NCI-H2107 treated with DMSO at 0.1 percent for 48 hours (cell line): Measurements from ENCODE around the gene PDE4A.
A peak's percentile ranks its signal among the peaks of the same experiment; 100 is the strongest.
"Not testable (repeated sequence)": the region's sequence is repeated elsewhere in the genome, so short reads cannot be mapped to it uniquely, and the experiment has no call there.

ENCODE experiments used
- DNase-seq: peaks from one replicate; lab custom pipeline; 2025; ENCODE audit not compliant: unreplicated experiment; lab: John Stamatoyannopoulos, UW

Gene PDE4A

DNA sequence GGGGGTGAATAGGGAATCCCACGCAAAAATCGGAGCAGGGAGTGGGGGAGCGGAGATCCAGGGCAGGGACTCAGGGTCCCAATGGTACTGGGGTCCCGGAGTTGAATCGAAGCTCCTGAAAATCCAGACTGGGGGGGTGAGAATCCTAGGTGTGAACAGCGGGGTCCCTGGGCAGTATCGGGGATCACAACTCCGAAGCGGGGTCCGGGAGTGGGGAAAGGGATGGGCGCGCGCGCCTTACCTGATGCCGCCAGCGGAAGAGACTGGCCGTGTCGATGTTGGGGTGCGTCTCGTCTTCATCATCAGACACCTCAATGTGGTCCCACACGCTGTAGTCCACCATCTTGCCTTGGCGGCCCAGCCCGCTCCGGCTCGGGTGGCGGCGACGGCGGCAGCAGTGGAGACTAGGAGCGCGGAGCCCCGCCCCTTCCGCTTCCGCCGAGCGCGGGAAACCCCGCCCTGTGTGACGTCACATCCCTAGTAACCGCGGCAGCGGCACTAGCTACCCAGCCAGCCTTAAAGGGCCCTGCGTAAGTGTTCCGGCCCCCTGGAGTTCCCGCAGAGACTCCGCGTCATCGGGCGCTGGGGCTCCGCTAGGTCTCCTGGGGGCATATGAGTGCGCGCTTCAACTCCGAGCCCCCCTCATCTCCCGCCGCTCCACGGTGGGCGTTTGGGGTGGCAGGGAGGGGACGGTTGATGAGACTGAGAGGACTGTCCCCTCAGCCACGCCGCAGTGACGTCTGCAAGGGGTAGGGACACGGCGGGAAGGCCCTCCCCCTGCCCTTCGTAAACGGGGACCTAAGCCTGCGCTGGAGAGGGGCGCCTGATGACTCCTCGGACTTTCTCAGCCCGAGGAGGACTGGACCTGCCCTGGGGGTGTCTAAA, 17.0 kb upstream of the PDE4A start, which contains the start of gene CDC37:
Gene CDC37, minus strand, starts transcription at position 406 of the 885 bp plus-strand sequence. Its CDS starts 63 bp downstream, at position 343.
- peak; percentile 75 for DNase-seq

DNA sequence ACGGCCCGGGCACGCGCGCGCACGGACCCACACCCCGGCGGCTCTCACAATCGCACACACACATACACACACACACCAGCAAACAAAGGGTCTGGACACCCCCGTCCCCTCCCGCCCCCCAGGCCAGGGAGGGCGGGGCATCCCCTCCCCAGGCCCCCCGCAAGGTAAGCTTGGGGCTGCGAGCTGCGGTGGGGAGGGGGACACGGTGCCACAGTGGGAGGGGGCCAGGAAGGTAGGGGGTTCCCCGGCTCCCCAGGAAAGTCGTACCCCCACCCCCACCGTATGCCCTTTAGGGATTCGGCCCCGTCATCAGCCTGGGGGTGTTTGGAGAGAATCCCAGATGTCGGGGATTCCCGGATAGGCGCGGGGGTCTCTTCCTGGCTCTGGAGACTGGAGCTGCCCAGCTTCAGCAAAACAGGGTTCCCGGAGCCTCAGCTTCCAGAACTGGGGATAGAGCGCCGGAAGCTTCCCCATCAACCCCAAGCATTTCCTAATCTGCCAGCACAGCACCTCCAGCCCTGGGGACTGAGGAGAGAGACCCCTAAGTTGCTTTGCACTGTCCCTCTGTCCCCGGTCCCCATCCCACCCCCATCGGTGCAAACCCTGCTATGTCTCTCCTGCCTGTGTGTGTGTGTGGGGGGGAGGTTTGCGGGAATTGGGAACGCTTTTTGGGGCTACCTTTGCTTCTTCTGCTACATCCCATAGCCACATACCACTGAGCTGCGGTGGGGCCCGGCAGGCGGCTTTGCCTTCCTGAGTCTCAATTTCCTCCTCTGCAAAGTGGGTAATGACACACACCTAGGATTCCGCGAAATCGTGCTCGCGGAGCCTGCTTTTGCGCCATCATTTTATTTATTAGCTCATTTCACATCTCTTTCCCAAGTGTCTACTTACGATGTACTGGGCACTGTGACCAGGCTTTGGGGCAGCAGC, 15.2 kb upstream of the PDE4A start:
- no peak for DNase-seq

DNA sequence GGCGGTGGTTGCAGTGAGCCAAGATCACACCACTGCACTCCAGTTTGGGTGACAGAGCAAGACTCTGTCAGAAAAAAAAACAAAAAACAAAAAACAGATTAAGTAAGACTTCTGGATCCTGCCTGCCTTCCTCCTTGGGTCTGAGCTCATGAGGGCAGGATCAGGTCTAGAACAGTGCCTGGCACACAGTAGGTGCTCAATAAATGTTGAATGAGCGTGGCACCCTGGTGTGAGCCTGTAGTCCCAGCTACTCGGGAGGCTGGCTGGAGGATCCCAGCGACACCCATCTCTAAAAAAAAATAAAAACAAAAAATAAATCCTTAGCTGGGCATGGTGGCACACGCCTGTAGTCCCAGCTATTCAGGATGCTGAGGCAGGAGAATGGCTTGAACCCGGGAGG, 14.1 kb upstream of the PDE4A start:
- no peak for DNase-seq

DNA sequence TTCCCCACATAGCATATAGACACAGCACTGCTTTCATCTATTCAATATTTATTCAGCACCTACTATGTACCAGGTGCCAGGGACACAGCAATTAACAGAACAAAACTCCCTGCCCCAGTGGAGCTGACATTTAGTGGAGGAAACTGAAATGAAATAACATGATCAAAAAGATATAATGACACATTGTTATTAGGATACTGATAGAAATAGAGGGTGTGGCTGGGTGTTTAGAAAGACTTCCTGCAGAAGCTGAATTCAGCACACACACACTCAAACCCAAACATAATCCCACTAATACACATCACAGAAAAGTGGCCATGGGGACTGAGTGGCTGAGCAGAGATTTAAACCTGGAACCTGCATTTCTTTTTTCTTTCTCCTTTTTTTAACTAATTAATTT, 13.2 kb upstream of the PDE4A start:
- no peak for DNase-seq

DNA sequence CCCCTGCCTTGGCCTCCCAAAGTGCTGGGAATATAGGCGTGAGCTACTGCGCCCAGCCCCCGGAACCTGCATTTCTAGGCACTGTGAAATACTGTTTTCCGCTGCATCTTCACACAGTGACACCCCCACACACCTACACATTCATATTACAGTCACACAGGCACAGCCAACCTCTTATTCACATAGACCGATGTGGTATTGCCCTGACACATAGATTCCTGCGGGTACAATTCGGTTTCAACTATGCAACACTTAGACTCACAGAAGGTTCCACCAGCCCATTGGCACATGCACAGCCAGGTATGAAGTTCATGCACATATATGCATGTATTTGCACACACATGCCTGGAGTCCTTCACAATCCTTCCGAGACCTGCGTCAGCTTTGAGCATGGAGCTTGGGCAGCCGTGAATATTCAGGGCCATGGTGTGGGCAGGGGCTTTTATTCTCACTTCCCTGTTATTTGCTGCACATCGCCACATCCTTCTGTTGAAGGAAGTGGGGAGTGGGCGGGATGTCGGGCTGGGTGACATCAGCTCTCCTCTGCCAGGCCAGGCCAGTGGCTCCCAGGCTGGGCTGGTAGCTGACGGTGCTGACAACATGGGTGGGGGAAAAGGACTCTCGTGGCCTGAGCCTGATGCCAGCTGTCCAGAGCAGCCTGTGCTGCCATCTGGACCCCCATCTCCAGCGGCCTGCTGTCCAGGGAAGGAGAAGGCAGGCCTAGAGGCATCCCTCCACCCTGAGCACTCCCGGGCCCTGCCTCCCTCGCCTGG, 11.6 kb upstream of the PDE4A start:
- no peak for DNase-seq

DNA sequence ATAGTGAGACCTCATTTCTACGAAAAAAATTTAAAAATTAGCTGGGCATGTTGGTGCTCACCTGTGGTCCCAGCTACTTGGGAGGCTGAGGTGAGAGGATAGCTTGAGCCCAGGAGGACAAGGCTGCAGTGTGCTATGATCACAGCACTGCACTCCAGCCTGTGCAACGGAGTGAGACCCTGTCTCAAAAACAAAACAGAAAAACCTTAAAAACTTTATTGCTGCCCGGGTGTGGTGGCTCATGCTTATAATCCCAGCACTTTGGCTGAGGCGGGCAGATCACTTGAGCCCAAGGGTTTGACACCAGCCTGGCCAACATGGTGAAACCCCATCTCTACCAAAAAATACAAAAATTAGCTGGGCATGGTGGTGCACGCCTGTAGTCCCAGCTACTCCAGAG, 9.1 kb upstream of the PDE4A start:
- DNase-seq, result not testable (repeated sequence)

DNA sequence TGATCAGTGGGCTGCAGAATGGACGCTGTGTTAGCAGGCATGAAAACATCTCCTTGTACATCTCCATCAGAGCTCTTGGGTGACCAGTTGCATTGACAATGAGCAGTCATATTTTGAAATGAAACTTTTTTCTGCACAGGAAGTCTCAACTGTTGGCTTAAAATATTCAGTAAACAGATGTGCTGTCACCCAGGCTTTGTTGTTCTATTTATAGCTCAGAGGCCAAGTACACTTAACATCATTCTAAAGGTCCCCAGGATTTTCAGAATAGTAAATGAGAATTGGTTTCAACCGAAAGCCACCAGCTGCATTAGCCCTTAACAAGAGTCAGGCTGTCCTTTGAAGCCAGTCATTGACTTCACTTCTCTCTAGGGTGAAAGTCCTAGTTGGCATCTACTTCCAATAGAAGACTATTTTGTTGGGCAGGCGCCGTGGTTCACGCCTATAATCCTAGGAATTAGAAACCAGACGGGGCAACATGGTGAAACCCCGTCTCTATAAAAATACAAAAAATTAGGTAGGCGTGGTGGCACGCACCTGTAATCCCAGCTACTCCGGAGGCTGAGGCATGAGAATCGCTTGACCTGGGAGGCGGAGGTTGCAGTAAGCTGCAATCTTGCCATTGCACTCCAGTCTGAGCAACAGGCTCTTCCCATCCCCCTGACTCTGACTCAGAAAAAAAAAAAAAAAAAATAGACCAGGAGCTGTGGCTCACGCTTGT, 7.9 kb upstream of the PDE4A start:
- DNase-seq, result no peak

DNA sequence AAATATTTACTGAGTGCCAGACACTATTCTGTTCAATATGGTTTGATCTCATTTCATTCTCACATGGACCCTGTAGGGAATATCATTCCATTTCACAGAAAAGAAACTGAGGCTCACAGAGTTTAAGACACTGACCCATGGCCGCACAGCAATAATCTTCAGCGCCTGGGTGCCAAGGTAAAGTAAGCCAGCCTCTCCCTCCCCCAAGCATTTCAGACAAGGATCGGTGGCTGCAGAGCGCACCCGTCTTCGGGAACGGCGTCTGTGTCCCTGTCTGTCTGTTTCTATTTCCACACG, 4.3 kb upstream of the PDE4A start:
- no peak for DNase-seq

DNA sequence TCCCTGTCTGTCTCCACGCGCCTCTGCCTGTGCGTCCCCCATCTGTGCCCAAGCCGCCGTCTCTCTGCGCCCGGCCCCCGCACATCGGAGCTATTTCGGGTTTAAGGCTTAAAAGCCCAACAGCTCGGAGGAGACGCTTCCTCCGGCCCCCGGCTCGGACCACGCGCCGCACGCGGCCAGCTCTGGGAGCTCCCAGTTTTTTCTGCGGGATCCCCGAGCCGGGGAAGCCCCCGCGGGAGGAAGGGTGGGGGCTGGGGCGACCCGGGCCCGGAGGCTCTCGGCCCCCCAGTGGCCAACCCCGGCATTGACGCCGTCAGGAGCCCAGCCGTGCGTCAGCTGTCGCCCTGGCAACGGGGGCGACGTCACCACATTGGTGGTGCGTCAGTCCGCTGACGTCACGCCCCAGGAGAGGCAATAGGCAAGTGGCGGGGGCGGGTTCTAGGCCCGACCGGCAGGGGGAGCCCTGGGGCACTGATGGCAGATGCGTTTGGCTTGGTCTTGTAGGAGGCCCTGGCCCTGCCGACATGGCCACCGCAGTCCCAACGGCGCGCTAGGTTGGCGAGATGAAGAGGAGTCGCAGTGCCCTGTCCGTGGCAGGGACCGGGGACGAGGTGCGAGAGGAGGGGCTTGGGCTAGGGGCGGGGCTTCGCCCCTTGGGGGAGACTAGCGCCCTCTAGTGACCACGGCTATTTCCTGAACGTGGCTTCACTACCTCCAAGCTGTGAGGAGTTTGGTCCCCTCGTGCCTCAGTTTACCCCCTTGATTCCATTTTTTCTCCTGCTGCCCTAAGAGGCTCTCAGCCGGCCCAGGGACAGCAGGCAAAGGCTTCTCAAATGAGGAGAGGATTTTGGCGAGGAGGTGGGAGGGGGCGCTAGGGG, 3.7 kb upstream of the PDE4A start:
- DNase-seq, result no peak

DNA sequence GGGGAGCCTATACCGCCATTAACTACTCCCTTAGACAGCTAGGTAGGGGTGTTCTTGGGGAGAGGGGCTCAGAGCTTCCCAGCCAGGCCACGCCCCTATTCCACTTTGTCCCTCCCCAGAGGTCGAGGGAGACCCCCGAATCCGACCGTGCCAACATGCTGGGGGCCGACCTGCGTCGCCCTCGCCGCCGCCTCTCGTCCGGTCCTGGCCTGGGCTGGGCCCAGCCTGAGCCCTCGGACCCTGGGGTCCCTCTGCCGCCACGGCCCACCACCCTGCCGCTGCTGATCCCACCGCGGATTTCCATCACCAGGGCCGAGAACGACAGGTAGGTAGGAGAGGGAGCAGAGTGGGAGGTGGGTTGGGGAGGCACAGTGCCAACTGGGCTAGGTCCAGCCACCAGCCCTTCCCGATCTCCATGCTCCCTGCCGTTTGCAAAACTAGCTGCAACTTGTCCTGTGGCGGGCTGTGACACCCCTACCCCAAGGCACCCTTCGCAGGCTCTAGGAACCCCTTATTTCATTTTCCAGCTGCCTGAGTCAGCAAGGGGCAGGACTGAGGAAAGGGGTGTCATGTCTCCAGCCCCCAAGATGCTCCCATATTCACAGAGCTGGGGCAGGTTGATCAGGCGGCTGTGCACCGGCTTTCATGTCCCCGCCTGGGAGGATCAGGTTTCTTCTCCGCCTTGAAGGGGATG, 2.6 kb upstream of the PDE4A start:
- no peak for DNase-seq

DNA sequence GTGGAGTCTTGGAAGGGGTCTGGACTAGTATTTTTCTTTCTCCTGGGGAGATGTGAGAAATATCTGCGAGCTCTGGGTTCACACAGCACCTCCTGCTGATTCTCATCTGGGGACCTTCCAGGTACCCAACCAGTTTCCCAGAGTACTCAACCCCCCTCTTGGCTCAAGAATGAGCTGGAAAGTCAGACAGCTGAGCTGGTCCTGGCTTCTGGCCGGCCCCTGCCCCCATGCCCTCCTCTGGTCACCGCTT, 2.2 kb upstream of the PDE4A start:
- no peak for DNase-seq

DNA sequence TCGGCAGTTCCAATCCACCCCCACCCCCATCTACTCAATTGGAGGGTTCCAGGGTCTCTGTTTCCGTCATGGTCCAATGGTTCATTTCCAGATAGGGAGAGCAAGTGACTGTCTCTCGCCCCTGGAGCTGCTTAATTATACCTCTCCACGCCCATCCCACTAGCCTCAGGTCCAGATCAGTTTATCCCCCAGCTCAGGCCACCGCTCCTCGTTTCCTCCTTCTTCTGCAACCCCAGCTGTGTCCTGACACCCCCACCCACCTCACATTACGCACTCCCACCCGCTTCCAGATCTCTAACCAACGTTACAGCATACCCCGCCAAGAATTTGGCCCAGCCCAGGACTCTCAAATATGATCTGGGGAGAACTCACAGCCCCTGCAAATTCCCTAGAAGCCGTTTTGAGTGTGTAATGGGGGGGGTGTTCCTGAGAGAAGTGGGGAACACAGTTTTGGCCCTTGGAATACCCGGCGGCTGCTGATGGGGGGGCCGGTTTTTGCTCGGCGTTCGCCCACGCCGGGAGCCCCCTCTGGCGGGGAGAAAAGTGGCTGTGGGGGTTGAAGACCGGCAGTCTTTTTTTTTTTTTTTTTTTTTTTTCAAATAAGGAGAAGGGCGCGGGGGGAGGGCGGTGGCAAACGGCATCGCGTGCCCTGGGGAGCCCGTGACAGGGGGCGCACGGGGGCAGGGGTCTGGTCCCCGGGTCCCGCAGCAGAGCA, 1.7 kb upstream of the PDE4A start:
- DNase-seq, result no peak

DNA sequence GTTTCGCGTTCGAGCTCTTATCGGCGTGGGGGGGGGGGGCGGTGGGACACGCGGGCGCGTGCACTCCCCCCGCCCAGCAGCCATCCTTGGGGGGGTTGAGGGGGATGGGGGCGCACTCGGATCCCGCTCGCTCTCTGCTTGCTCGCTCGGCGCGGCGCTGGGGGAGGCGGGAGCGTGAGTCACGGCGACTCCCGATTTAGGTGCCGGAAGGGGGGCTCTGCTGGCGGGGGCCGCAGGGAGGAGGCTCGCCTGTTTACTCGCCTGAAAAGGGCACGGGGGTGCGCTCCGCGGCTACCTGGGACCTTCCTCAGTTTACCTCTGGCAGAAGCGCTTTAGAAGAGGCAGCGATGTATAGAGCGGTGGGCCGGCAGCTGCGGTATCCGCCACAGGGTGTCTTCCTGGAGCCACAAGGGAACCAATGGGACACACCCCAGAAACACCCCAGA, 1.1 kb upstream of the PDE4A start:
- DNase-seq, result no peak

DNA sequence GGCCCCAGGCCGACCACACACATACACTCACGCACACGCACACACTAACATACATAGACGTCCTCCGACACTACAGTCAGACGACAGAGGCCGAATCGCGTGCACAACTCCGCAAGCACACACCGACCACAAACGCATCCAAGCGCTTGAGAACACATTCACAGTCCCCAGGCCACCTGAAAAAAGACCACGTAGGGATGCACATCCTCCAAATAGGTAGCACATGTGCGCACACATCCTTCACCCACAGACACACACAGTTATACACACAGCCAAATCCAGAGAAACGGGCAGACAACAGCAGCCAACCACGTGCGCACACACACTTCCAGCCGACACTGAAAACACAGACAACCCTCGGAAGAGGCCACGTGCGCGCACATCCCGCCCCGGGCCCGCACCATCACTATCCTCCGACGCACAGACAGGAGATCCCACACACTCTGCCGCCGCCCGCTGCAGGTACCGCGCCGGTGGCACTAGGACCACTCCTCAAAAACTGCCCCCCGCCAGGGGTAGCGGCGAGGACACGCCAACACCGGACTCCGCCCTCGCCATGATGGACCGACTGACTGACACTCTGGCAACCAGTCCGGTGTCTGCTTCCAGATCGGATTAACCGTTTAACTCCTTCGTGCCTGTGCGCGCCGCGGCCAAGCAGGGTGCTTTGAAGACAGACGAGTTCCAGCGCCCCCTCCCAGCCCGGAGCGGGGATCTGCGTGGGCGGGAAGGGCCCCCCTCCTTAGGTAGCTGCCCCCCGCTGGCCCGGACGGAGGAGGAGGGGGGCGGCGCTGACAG, 493 bp upstream of the PDE4A start:
- no peak for DNase-seq

DNA sequence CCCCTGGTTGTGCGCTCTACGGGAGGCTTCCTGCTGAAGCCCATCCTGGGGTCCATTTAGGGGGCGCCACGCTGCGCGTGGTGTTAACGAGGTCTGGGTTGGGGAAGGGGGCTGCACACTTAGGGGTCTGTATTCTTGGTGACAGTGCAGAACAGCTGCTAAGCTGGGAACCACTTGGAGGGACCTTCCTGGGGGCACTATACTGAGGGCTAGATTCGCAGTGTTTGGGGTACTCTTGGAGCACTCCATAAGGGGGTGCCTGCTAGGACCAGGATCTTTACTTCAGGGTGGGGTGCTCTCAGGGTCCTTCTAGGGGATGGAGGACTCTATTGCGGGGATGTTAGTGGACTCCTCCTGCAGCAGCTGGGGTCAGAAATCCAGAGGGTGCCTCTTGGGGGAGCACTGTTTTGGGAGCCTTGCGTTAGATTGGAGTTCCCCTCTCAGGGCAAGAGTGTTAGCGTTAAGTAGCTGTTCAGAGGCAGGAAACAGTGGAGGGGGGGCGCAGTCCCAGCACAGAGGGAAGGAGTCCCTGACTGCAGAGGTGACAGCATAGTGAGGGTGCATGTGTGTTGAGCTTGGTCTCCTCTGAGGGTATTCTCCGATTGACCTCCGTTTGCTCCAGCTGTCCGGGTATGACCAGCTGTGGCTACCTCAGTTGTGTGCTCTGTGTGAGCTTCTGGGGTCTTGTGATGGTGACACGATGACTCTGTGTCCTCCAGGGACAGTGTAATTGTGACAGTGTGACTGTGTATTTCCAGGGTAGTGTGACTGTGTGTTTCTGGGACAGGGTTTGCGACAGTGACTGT, 1.1 kb downstream of the PDE4A start:
- no peak for DNase-seq

DNA sequence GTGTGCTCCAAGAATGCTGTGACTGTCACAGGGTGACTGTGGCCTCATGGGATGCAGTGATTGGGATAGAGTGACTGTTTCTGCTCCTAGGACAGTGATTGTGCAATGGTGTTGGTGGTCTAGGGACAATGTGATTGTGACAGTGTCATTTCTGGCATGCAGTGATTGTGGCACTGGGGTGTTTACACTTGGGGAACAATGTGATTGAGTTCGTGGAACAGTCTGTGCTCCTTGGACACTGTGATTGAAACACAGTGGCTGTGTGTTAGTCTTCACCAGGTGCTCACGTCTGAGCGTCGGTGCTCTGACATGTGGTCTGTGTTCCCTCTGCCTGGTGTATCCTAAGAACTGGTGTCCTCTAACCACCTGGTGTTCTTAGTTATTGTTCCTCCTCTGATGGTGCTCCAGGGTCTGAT, 1.7 kb downstream of the PDE4A start:
- no peak for DNase-seq

DNA sequence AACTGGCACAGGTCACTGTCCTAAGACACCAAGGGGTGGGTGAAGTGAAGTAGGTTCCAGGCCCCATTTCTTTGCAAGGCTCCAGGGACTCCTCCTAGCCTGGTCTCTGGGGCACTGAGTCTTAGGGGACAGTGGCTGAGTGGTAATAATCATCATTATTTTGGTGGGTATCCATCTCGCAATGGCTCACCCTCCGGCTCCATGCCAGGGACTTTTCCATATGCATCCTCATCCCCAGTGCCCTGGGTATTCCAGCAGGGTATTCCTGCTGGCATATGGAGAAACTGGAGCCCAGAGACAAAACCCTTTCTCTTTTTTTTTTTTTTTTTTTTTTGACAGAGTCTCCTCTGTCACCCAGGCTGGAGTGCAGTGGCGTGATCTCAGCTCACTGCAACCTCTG, 2.5 kb downstream of the PDE4A start:
- DNase-seq, result no peak
